ENCODE results near the gene VAMP5.

GRCh38 chr2:85588236-85588635 lies 4.0 kb downstream of the VAMP5 start:
- TF ChIP-seq CTCF (IDR thresholded peaks at IDR 0.05) (no peak), EZH2 (IDR thresholded peaks at IDR 0.05; ENCODE audit: borderline replicate concordance, insufficient read depth, low read depth, low read length, poor library complexity, severe bottlenecking) (no peak)

All from B cell (primary cell).